ENCODE measurements around the gene HEMGN. TPM values are rescaled to one million over a fixed set of nuclear protein-coding genes. Genes with fewer than 3 reads are reported as not detected.

Gene HEMGN
- total and polyA plus RNA-seq, 2 of the 13 experiments (the other 11 are each of a cell fraction or from before 2014, with no cell fraction given): not detected

GRCh38 chr9:97983589-97984187, 45.7 kb upstream of the HEMGN start (continued):
- TF ChIP-seq UBTF (CRISPR knock-in tag; IDR thresholded peaks at IDR 0.05) (peak; percentile 55; the same call in 1 of the 2 replicates), ATF4 (CRISPR knock-in tag; IDR thresholded peaks at IDR 0.05) (0 out of 4 replicates have a peak, but pooled peaks of 1 of the 2 experiments have one; percentile 30), ZNF709 (CRISPR knock-in tag; IDR thresholded peaks at IDR 0.05) (peak; percentile 39; the same call in 1 of the 2 replicates), ZBTB2 (CRISPR knock-in tag; IDR thresholded peaks at IDR 0.05; ENCODE audit: low read depth) (0 out of 2 replicates have a peak, but pooled peaks have one; percentile 6), SRSF1 (optimal IDR thresholded peaks at IDR 0.05; ENCODE audit: low read depth, low read length) (peak; percentile 28), ZNF484 (CRISPR knock-in tag; IDR thresholded peaks at IDR 0.05; ENCODE audit: borderline replicate concordance, low read depth) (0 out of 2 replicates have a peak, but pooled peaks have one; percentile 7), CHD2 (IDR thresholded peaks at IDR 0.05; ENCODE audit: low read depth, low read length) (no peak), MTA1 (CRISPR knock-in tag; IDR thresholded peaks at IDR 0.05; ENCODE audit: borderline replicate concordance) (no peak), MXD1 (CRISPR knock-in tag; IDR thresholded peaks at IDR 0.05) (0 out of 2 replicates have a peak, but pooled peaks have one; percentile 11), HNRNPK (IDR thresholded peaks at IDR 0.05; ENCODE audit: low read depth, low read length, poor library complexity, severe bottlenecking) (peak; percentile 66), CEBPB (IDR thresholded peaks at IDR 0.05; ENCODE audit: borderline replicate concordance, low read depth, low read length) (peak; percentile 58; the same call in 1 of the 2 replicates), NFKB2 (CRISPR knock-in tag; IDR thresholded peaks at IDR 0.05; ENCODE audit: borderline replicate concordance) (peak; percentile 26; the same call in 1 of the 2 replicates), ZBTB21 (CRISPR knock-in tag; IDR thresholded peaks at IDR 0.05) (no peak), ZNF280D (CRISPR knock-in tag; IDR thresholded peaks at IDR 0.05) (no peak), KMT2A (CRISPR knock-in tag; IDR thresholded peaks at IDR 0.05) (no peak), ZNF773 (CRISPR knock-in tag; IDR thresholded peaks at IDR 0.05; ENCODE audit: borderline replicate concordance) (no peak), MED13 (CRISPR knock-in tag; IDR thresholded peaks at IDR 0.05) (no peak), ZNF749 (CRISPR knock-in tag; IDR thresholded peaks at IDR 0.05; ENCODE audit: borderline replicate concordance) (0 out of 2 replicates have a peak, but pooled peaks have one; percentile 5), ZNF891 (CRISPR knock-in tag; IDR thresholded peaks at IDR 0.05) (no peak)
